ENCODE measurements around the gene PANK1. TPM values are rescaled to one million over a fixed set of nuclear protein-coding genes. Genes with fewer than 3 reads are reported as not detected.

PANK1 gene
- total and polyA plus RNA-seq, 9 of the 15 experiments (the other 6 are each of a cell fraction or from before 2014, with no cell fraction given) = 1.7 to 10.7 (median 6.5) TPM

DNA sequence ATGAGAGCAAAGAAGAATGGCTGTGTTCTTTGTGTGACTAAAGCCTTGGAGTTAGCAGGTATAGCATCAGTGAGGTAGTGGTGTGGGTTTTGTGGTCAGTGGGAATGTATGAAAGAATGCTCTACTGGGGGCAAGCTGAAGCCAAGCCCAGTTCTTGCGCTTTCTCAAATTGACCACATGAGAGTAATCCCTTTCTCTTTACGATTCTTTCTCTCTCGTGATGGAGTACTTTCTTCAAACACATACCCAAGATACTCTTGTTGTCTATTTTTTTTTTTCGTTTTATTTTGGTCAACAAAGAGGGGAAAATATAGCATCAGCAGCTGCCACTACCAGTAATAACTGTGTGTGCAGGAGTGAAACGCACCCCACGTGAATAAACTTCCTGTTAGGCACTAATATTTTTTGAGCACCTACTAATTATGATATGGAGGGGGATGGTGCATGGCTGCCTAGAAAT lies 8.4 kb upstream of the PANK1 start:
- POLR2A ChIA-PET = interaction anchor here (1.0 kb wide), 1 partner anchor 10 kb away, joined by 4 read pairs; no protein-coding TSS in a partner anchor
- ATAC-seq = no peak
- CTCF ChIA-PET (ENCODE audit: low intra/inter-chr PET ratio) = no interaction called here
- intact Hi-C loops (cut with micrococcal nuclease) (no loop called here), in situ Hi-C loops (cut with MboI) (no loop called here)
- H3K9me3 ChIP-seq (replicated peaks; ENCODE audit: control insufficient read depth, insufficient read depth, low read depth, low read length) = no peaks in the 10 kb centered on the region
- no TSS peak for BruUV-seq (replicated peaks)
- no peak overlapping the region for H3K27ac ChIP-seq (ENCODE audit: extremely low read depth, low read depth, low read length)
- FAIRE-seq = no peak
- DNase-seq (ENCODE audit: extremely low read depth in 1 of 4, low spot score in 3 of 4) = no peak
- H3K36me3 ChIP-seq (ENCODE audit: control insufficient read depth, insufficient read depth, low read length) = no peaks in the 10 kb centered on the region
- no peak overlapping the region for H3K9ac ChIP-seq (ENCODE audit: insufficient read depth in 1 of 2, low read depth in 2 of 2, low read length in 2 of 2)
- H3K27me3 ChIP-seq (ENCODE audit: control insufficient read depth in 2 of 2, insufficient read depth in 2 of 2, low read length in 2 of 2) = no peaks in the 10 kb centered on the region
- WGBS (ENCODE audit: insufficient coverage, low coverage, missing lambda C conversion rate) = 39% methylated on average over 3 of the region's 6 CpGs
- no peak overlapping the region for H3K4me2 ChIP-seq (ENCODE audit: insufficient read depth, low read length)
- H3K4me3 ChIP-seq = no peak overlapping the region
- H3K9me1 ChIP-seq (ENCODE audit: control insufficient read depth, insufficient read depth, low read length) = no peaks in the 10 kb centered on the region
- no peaks in the 10 kb centered on the region for H4K20me1 ChIP-seq (replicated peaks; ENCODE audit: control insufficient read depth, insufficient read depth, low read length)
- peaks cover 0 to 15% of the 10 kb centered on the region in 2 experiments; a peak in 1 of 5 replicates for H3K4me1 ChIP-seq (replicated peaks in 1 of 2; ENCODE audit: control insufficient read depth in 2 of 2, insufficient read depth in 2 of 2, low read length in 2 of 2)
- no peaks in the 10 kb centered on the region for H3K79me2 ChIP-seq (ENCODE audit: control insufficient read depth, insufficient read depth, low read length)
- H2AFZ ChIP-seq (ENCODE audit: low read depth, low read length) = no peak overlapping the region
- no peak for TF ChIP-seq NFXL1 (CRISPR knock-in tag; IDR thresholded peaks at IDR 0.05)
- no peak for TF ChIP-seq XRCC3 (IDR thresholded peaks at IDR 0.05)
- no peak for TF ChIP-seq MBD2 (IDR thresholded peaks at IDR 0.05; ENCODE audit: borderline replicate concordance, low read depth)
- no peak for TF ChIP-seq FOS (IDR thresholded peaks at IDR 0.05; ENCODE audit: extremely low read depth, insufficient read length)
- TF ChIP-seq, protein P1, sequence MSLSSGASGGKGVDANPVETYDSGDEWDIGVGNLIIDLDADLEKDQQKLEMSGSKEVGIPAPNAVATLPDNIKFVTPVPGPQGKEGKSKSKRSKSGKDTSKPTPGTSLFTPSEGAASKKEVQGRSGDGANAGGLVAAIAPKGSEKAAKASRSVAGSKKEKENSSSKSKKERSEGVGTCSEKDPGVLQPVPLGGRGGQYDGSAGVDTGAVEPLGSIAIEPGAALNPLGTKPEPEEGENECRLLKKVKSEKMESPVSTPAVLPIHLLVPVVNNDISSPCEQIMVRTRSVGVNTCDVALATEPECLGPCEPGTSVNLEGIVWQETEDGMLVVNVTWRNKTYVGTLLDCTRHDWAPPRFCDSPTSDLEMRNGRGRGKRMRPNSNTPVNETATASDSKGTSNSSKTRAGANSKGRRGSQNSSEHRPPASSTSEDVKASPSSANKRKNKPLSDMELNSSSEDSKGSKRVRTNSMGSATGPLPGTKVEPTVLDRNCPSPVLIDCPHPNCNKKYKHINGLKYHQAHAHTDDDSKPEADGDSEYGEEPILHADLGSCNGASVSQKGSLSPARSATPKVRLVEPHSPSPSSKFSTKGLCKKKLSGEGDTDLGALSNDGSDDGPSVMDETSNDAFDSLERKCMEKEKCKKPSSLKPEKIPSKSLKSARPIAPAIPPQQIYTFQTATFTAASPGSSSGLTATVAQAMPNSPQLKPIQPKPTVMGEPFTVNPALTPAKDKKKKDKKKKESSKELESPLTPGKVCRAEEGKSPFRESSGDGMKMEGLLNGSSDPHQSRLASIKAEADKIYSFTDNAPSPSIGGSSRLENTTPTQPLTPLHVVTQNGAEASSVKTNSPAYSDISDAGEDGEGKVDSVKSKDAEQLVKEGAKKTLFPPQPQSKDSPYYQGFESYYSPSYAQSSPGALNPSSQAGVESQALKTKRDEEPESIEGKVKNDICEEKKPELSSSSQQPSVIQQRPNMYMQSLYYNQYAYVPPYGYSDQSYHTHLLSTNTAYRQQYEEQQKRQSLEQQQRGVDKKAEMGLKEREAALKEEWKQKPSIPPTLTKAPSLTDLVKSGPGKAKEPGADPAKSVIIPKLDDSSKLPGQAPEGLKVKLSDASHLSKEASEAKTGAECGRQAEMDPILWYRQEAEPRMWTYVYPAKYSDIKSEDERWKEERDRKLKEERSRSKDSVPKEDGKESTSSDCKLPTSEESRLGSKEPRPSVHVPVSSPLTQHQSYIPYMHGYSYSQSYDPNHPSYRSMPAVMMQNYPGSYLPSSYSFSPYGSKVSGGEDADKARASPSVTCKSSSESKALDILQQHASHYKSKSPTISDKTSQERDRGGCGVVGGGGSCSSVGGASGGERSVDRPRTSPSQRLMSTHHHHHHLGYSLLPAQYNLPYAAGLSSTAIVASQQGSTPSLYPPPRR (CRISPR knock-in tag; IDR thresholded peaks at IDR 0.05; ENCODE audit: borderline replicate concordance) = no peak
- TF ChIP-seq BRD9 (IDR thresholded peaks at IDR 0.05; ENCODE audit: low read depth, partially characterized antibody) = no peak
- TF ChIP-seq, protein P2, sequence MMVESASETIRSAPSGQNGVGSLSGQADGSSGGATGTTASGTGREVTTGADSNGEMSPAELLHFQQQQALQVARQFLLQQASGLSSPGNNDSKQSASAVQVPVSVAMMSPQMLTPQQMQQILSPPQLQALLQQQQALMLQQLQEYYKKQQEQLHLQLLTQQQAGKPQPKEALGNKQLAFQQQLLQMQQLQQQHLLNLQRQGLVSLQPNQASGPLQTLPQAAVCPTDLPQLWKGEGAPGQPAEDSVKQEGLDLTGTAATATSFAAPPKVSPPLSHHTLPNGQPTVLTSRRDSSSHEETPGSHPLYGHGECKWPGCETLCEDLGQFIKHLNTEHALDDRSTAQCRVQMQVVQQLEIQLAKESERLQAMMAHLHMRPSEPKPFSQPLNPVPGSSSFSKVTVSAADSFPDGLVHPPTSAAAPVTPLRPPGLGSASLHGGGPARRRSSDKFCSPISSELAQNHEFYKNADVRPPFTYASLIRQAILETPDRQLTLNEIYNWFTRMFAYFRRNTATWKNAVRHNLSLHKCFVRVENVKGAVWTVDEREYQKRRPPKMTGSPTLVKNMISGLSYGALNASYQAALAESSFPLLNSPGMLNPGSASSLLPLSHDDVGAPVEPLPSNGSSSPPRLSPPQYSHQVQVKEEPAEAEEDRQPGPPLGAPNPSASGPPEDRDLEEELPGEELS (CRISPR knock-in tag; IDR thresholded peaks at IDR 0.05; ENCODE audit: borderline replicate concordance) = no peak
- TF ChIP-seq NONO (IDR thresholded peaks at IDR 0.05; ENCODE audit: low read depth in 2 of 2, low read length in 1 of 2) = no peak
- no peak for TF ChIP-seq TCF7L2 (IDR thresholded peaks at IDR 0.05; ENCODE audit: low read depth, low read length)
- TF ChIP-seq RAD21 (CRISPR knock-in tag; conservative IDR thresholded peaks at IDR 0.05 in 1 of 2, IDR thresholded peaks at IDR 0.05 in 1 of 2) = no peak
- no peak for TF ChIP-seq NFIX (CRISPR knock-in tag; IDR thresholded peaks at IDR 0.05; ENCODE audit: low read depth)
- TF ChIP-seq, protein P3, sequence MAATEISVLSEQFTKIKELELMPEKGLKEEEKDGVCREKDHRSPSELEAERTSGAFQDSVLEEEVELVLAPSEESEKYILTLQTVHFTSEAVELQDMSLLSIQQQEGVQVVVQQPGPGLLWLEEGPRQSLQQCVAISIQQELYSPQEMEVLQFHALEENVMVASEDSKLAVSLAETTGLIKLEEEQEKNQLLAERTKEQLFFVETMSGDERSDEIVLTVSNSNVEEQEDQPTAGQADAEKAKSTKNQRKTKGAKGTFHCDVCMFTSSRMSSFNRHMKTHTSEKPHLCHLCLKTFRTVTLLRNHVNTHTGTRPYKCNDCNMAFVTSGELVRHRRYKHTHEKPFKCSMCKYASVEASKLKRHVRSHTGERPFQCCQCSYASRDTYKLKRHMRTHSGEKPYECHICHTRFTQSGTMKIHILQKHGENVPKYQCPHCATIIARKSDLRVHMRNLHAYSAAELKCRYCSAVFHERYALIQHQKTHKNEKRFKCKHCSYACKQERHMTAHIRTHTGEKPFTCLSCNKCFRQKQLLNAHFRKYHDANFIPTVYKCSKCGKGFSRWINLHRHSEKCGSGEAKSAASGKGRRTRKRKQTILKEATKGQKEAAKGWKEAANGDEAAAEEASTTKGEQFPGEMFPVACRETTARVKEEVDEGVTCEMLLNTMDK (IDR thresholded peaks at IDR 0.05; ENCODE audit: borderline replicate concordance, insufficient read depth, low read depth, low read length, poor library complexity, severe bottlenecking) = no peak
- TF ChIP-seq ZNF764 (CRISPR knock-in tag; IDR thresholded peaks at IDR 0.05; ENCODE audit: low read depth) = no peak
- no peak for TF ChIP-seq BHLHE40 (IDR thresholded peaks at IDR 0.05; ENCODE audit: low read length)
